ENCODE data around the gene NAV2. TPM values are rescaled to one million over a fixed set of nuclear protein-coding genes. Genes with fewer than 3 reads are reported as not detected.

Gene NAV2
- total and polyA plus RNA-seq, 10 donors, result 0.46 to 11.6 (median 4.1) TPM

DNA sequence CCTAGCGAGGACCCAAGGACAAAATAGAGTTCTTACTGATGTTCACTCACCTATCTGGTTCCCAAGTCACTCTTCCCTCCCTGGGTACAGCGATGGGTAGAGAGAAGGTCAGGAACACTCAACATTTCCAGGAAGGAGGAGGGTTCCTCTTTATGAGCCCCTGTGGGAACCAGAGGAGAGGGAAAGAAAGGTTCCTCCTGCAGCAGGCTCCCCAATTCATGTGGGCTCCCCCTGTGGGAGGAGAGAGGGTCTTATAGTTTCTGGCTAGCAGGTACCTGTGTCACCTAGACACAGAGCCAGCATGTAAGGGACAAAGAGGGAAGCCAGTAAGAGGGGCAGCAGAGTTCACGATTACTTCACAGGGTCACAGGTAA, 354.1 kb downstream of the NAV2 start:
- 80 to 89% (median 83%) methylated on average over 3 of the region's 3 CpGs for WGBS, 5 donors
- H3K4me3 ChIP-seq, result no peak overlapping the region
- H3K27ac ChIP-seq, result no peak overlapping the region
- H3K36me3 ChIP-seq, result peaks cover 0 to 6% (median 0%) of the 10 kb centered on the region in 6 donors
- no peak for DNase-seq
- no peaks in the 10 kb centered on the region for H3K27me3 ChIP-seq (replicated peaks in 1 of 7)
- no peaks in the 10 kb centered on the region for H3K4me1 ChIP-seq
- intact Hi-C loops (cut with DNase I; ENCODE audit: low total_unique reads), result no loop called here
- H3K9me3 ChIP-seq, result no peaks in the 10 kb centered on the region
- TF ChIP-seq POLR2A (IDR thresholded peaks at IDR 0.05), result no peak

DNA sequence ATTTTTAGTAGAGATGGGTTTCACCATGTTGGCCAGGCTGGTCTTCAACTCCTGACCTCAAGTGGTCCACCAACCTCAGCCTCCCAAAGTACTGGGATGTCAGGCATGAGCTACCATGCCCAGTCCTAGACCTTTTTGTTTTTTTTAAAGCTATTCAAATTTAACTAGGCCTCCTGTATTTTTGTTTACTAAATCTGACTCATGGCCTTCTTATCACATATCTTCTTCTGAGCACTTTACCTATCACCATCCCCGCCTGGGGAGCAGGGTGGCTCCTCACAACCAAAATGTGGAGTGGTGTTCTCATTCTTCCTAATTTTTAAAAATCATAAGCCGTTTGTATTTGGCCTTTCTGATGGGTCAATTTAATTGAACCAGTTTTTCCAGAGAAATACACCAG, 355.0 kb downstream of the NAV2 start:
- WGBS, 5 donors, result 82 to 91% (median 83%) methylated on average over 2 of the region's 2 CpGs
- Histone ChIP-seq H3K4me3 (no peak overlapping the region), H3K27ac (no peak overlapping the region), H3K27me3 (replicated peaks in 1 of 7) (no peaks in the 10 kb centered on the region), H3K36me3 (peaks cover 0 to 6% (median 0%) of the 10 kb centered on the region in 6 donors), H3K4me1 (no peaks in the 10 kb centered on the region), H3K9me3 (no peaks in the 10 kb centered on the region)
- intact Hi-C loops (cut with DNase I; ENCODE audit: low total_unique reads), result no loop called here
- no peak for DNase-seq
- TF ChIP-seq POLR2A (IDR thresholded peaks at IDR 0.05) (no peak), POLR2AphosphoS5 (IDR thresholded peaks at IDR 0.05) (no peak)
- TF ChIP-seq, protein P1, sequence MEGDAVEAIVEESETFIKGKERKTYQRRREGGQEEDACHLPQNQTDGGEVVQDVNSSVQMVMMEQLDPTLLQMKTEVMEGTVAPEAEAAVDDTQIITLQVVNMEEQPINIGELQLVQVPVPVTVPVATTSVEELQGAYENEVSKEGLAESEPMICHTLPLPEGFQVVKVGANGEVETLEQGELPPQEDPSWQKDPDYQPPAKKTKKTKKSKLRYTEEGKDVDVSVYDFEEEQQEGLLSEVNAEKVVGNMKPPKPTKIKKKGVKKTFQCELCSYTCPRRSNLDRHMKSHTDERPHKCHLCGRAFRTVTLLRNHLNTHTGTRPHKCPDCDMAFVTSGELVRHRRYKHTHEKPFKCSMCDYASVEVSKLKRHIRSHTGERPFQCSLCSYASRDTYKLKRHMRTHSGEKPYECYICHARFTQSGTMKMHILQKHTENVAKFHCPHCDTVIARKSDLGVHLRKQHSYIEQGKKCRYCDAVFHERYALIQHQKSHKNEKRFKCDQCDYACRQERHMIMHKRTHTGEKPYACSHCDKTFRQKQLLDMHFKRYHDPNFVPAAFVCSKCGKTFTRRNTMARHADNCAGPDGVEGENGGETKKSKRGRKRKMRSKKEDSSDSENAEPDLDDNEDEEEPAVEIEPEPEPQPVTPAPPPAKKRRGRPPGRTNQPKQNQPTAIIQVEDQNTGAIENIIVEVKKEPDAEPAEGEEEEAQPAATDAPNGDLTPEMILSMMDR (IDR thresholded peaks at IDR 0.05 in 8 of 11, conservative IDR thresholded peaks at IDR 0.05 in 3 of 11), result no peak

DNA sequence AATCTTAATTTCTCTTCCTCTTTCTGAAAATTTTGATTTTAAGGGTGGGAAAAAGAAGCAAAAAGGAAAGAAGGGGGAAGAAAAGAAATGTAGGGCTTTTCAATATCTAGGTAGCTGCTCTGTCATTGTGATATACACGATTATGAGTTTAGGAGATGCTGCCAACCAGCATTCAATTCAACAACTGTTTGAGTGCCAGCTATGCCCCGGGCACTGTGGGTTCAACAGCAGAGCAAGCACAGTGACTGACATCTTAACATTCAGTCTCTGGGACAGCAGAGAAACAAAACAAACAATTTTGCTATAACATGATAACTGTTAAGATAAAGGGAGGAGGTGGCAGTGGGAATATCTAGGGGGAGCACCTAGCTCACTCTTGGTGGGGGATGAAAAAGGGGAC, 356.1 kb downstream of the NAV2 start:
- Histone ChIP-seq H3K27ac (no peak overlapping the region), H3K36me3 (peaks cover 0 to 6% (median 0%) of the 10 kb centered on the region in 6 donors), H3K9me3 (no peaks in the 10 kb centered on the region), H3K4me3 (no peak overlapping the region), H3K4me1 (no peaks in the 10 kb centered on the region), H3K27me3 (replicated peaks in 1 of 7) (no peaks in the 10 kb centered on the region)
- DNase-seq, result no peak
- 86 to 94% (median 88%) methylated on average over 2 of the region's 2 CpGs for WGBS, 5 donors
- intact Hi-C loops (cut with DNase I; ENCODE audit: low total_unique reads), result no loop called here
- no peak for TF ChIP-seq POLR2A (IDR thresholded peaks at IDR 0.05)
- TF ChIP-seq POLR2AphosphoS5 (IDR thresholded peaks at IDR 0.05), result no peak
- TF ChIP-seq, protein P1 (IDR thresholded peaks at IDR 0.05 in 8 of 11, conservative IDR thresholded peaks at IDR 0.05 in 3 of 11), result no peak

DNA sequence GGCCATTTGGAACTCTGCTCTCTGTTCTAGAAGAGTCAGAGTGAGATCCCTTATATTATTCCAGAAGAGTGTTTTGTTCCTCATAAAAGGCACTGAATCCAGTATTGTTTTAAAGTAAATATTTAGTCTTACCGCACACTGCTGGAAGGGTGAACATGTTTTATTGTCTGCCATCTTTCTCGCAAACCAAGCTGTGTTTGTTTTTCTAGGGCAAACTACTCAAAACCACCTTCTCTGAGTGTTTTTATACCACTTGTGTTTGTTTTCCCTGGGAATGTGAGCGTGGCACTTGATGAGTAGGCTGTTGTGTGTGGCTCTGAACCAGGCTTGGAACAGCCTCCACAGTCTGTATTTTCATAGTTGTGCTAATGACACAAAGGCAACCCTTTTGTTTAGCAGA, 357.8 kb downstream of the NAV2 start:
- H3K4me3 ChIP-seq, result no peak overlapping the region
- peaks cover 0 to 6% (median 0%) of the 10 kb centered on the region in 6 donors for H3K36me3 ChIP-seq
- TF ChIP-seq POLR2AphosphoS5 (IDR thresholded peaks at IDR 0.05), result no peak
- TF ChIP-seq POLR2A (IDR thresholded peaks at IDR 0.05), result no peak
- TF ChIP-seq, protein P1 (IDR thresholded peaks at IDR 0.05 in 8 of 11, conservative IDR thresholded peaks at IDR 0.05 in 3 of 11), result no peak
- WGBS, 5 donors, result 84 to 93% (median 91%) methylated on average over 3 of the region's 3 CpGs
- intact Hi-C loops (cut with DNase I; ENCODE audit: low total_unique reads), result no loop called here
- no peak for DNase-seq
- H3K27ac ChIP-seq, result no peak overlapping the region
- no peaks in the 10 kb centered on the region for H3K27me3 ChIP-seq (replicated peaks in 1 of 7)
- no peaks in the 10 kb centered on the region for H3K9me3 ChIP-seq
- no peaks in the 10 kb centered on the region for H3K4me1 ChIP-seq

DNA sequence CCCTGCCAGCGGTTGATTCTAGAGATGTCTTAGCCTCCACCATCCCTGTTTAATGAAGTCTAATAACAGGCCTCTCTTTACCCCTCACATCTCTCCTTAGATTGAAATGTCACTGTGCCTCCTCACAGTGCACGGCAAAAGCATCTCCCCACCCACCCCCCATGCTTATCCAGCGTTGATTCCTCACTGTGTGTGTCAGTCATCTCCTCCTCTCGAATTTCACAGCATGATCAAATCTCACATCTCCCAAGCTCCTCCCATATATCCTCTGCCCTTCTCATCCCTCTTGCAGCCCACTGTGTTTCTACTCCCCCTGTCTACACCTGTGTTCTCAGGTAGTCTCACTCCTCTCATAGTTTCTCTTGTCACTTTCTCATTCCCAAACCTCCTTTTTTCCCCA, 363.0 kb downstream of the NAV2 start:
- DNase-seq, result no peak
- Histone ChIP-seq H3K27ac (no peak overlapping the region), H3K4me3 (no peak overlapping the region), H3K9me3 (no peaks in the 10 kb centered on the region), H3K36me3 (peaks cover 0 to 27% (median 0%) of the 10 kb centered on the region in 6 donors), H3K27me3 (replicated peaks in 1 of 7) (no peaks in the 10 kb centered on the region), H3K4me1 (peaks cover 0 to 5% (median 0%) of the 10 kb centered on the region in 6 donors)
- 83 to 93% (median 88%) methylated on average over 4 of the region's 4 CpGs for WGBS, 5 donors
- intact Hi-C loops (cut with DNase I; ENCODE audit: low total_unique reads), result no loop called here
- TF ChIP-seq POLR2AphosphoS5 (IDR thresholded peaks at IDR 0.05) (no peak), POLR2A (IDR thresholded peaks at IDR 0.05) (no peak)
- TF ChIP-seq, protein P1 (IDR thresholded peaks at IDR 0.05 in 8 of 11, conservative IDR thresholded peaks at IDR 0.05 in 3 of 11), result no peak
